Fibroblast of skin of back (primary cell): ENCODE results near the gene SCTR.
"Not testable (repeated sequence)": the region's sequence is repeated elsewhere in the genome, so short reads cannot be mapped to it uniquely, and the experiment has no call there.

ENCODE experiments used
- DNase-seq: peaks from one replicate; pipeline ENCODE4 v3.0.0-alpha.2; 2013

SCTR gene

GRCh38 chr2:119405151-119405550 is 119.1 kb downstream of the SCTR start:
- DNase-seq = no peak

GRCh38 chr2:119403618-119404017 is 120.7 kb downstream of the SCTR start:
- not testable (repeated sequence) for DNase-seq

- no peak for DNase-seq
Observed at GRCh38 chr2:119402645-119403560, 121.4 kb downstream of the SCTR start.

GRCh38 chr2:119402106-119402505 is 122.2 kb downstream of the SCTR start:
- no peak for DNase-seq

GRCh38 chr2:119397196-119397595 is 127.1 kb downstream of the SCTR start:
- DNase-seq = no peak

GRCh38 chr2:119393971-119394748 is 130.1 kb downstream of the SCTR start:
- DNase-seq = no peak
